MCF 10A (cell line): ENCODE results near the gene OR52K1. TPM values are rescaled to one million over a fixed set of nuclear protein-coding genes. Genes with fewer than 3 reads are reported as not detected.

Source experiments
- BruUV-seq: library from RNA; stranded (reverse); fragments of 400-500 nt; replicated peaks from 2 replicates; lab custom pipeline; 2021; lab: Mats Ljungman, UMichigan
- CTCF ChIA-PET: fragments of 300-600 bp; sonication (Branson Sonifier 250); formaldehyde crosslinking; extraction: SDS; loops from one replicate; lab custom pipeline; 2021; ENCODE audit warnings: antibody characterized with exemption, inconsistent platforms; lab: Yijun Ruan, JAX
- POLR2A ChIA-PET: fragments of 300-600, 350-650 bp; sonication (Branson Sonifier 250); formaldehyde crosslinking; extraction: SDS; loops from one replicate; lab custom pipeline; 2020; ENCODE audit warnings: antibody characterized with exemption, inconsistent platforms; lab: Yijun Ruan, JAX
- DNase-seq: peaks from one replicate; pipeline ENCODE4 v3.0.0-alpha.2; 2018; ENCODE audit not compliant: unreplicated experiment
- H3K27ac Mint-ChIP-seq: one replicate; pipeline ENCODE4 v1.8.0; 2022; ENCODE audit warnings: mild to moderate bottlenecking, low read depth, mixed read lengths; ENCODE audit not compliant: unreplicated experiment
- H3K27me3 Mint-ChIP-seq: one replicate; pipeline ENCODE4 v1.8.0; 2022; ENCODE audit warnings: mixed read lengths; ENCODE audit not compliant: insufficient read depth, unreplicated experiment
- H3K36me3 Mint-ChIP-seq: one replicate; pipeline ENCODE4 v1.8.0; 2022; ENCODE audit warnings: mild to moderate bottlenecking, moderate library complexity, mixed read lengths; ENCODE audit not compliant: insufficient read depth, unreplicated experiment
- H3K4me1 Mint-ChIP-seq: one replicate; pipeline ENCODE4 v1.8.0; 2022; ENCODE audit warnings: mixed read lengths; ENCODE audit not compliant: insufficient read depth, unreplicated experiment
- H3K4me3 Mint-ChIP-seq: one replicate; pipeline ENCODE4 v1.8.0; 2022; ENCODE audit warnings: mild to moderate bottlenecking, moderate library complexity, mixed read lengths; ENCODE audit not compliant: unreplicated experiment
- H3K9me3 Mint-ChIP-seq: one replicate; pipeline ENCODE4 v1.8.0; 2022; ENCODE audit warnings: mixed read lengths; ENCODE audit not compliant: unreplicated experiment
- CTCF ChIP-seq: fragments of 200-600 bp; IDR thresholded peaks from one replicate; pipeline ENCODE4 v1.8.0; 2022; ENCODE audit warnings: antibody characterized with exemption, mild to moderate bottlenecking; ENCODE audit not compliant: unreplicated experiment
- intact Hi-C: fragments of 100-400 bp; cut with micrococcal nuclease; formaldehyde crosslinking; loops from 2 replicates; pipeline ENCODE4 v1.14.1; 2022
- total RNA-seq: library from RNA; stranded (reverse); gene quantifications from 2 replicates; pipeline ENCODE4 v1.2.3, GENCODE V29; 2022

Gene OR52K1
- total RNA-seq, 1 experiment from 2014 or later: not detected

- H3K9me3 Mint-ChIP-seq: peaks cover 19% of the 10 kb centered on the region
- no peak overlapping the region for H3K27ac Mint-ChIP-seq
- no peaks in the 10 kb centered on the region for H3K36me3 Mint-ChIP-seq
- no peak overlapping the region for H3K4me3 Mint-ChIP-seq
- intact Hi-C loops: no loop called here
- POLR2A ChIA-PET: interaction anchor here (0.6 to 0.7 kb wide), 2 partner anchors 14 to 274 kb away, joined by 3 read pairs; no protein-coding TSS in a partner anchor
- H3K27me3 Mint-ChIP-seq: no peaks in the 10 kb centered on the region
- H3K4me1 Mint-ChIP-seq: peaks cover 6% of the 10 kb centered on the region
- no TSS peak for BruUV-seq
- CTCF ChIA-PET: interaction anchor here (1.1 kb wide), 2 partner anchors 14 to 279 kb away, joined by 4 to 6 read pairs; no protein-coding TSS in a partner anchor
- no peak for DNase-seq
- TF ChIP-seq CTCF: no peak
Observed at GRCh38 chr11:4465407-4465806, 17.0 kb upstream of the OR52K1 start.

- TF ChIP-seq CTCF: no peak
- ChIA-PET POLR2A (no interaction called here), CTCF (interaction anchor here (1.1 to 1.8 kb wide), 2 partner anchors 27 to 280 kb away, joined by 6 to 11 read pairs; no protein-coding TSS in a partner anchor)
- intact Hi-C loops: no loop called here
- Mint-ChIP-seq H3K36me3 (no peaks in the 10 kb centered on the region), H3K27me3 (no peaks in the 10 kb centered on the region), H3K27ac (no peak overlapping the region), H3K4me1 (peaks cover 6% of the 10 kb centered on the region), H3K9me3 (peaks cover 19% of the 10 kb centered on the region), H3K4me3 (no peak overlapping the region)
- no TSS peak for BruUV-seq
- no peak for DNase-seq
Observed at GRCh38 chr11:4466131-4466870, 16.1 kb upstream of the OR52K1 start.

- no peak overlapping the region for H3K4me3 Mint-ChIP-seq
- CTCF ChIA-PET: interaction anchor here (1.5 to 1.8 kb wide), 2 partner anchors 27 to 284 kb away, joined by 4 to 11 read pairs; no protein-coding TSS in a partner anchor
- no peaks in the 10 kb centered on the region for H3K36me3 Mint-ChIP-seq
- POLR2A ChIA-PET: no interaction called here
- no peak overlapping the region for H3K27ac Mint-ChIP-seq
- H3K4me1 Mint-ChIP-seq: peaks cover 6% of the 10 kb centered on the region
- no peak for DNase-seq
- H3K27me3 Mint-ChIP-seq: no peaks in the 10 kb centered on the region
- H3K9me3 Mint-ChIP-seq: peaks cover 19% of the 10 kb centered on the region
- no peak for TF ChIP-seq CTCF
- BruUV-seq: no TSS peak
- intact Hi-C loops: no loop called here
Observed at GRCh38 chr11:4466871-4467442, 15.5 kb upstream of the OR52K1 start.

GRCh38 chr11:4467811-4468606 lies 14.4 kb upstream of the OR52K1 start:
- H3K4me3 Mint-ChIP-seq: no peak overlapping the region
- no TSS peak for BruUV-seq
- H3K27ac Mint-ChIP-seq: no peak overlapping the region
- H3K4me1 Mint-ChIP-seq: peaks cover 6% of the 10 kb centered on the region
- no peak for DNase-seq
- ChIA-PET CTCF (interaction anchor here (1.0 to 1.8 kb wide), 5 partner anchors 25 to 285 kb away, joined by 3 to 11 read pairs (median 4); no protein-coding TSS in a partner anchor), POLR2A (no interaction called here)
- H3K27me3 Mint-ChIP-seq: no peaks in the 10 kb centered on the region
- intact Hi-C loops: no loop called here
- TF ChIP-seq CTCF: no peak
- H3K36me3 Mint-ChIP-seq: no peaks in the 10 kb centered on the region
- peaks cover 19% of the 10 kb centered on the region for H3K9me3 Mint-ChIP-seq
